GM18951 (cell line): Measurements from ENCODE around the gene BEND7.
"Not testable (repeated sequence)": the region's sequence is repeated elsewhere in the genome, so short reads cannot be mapped to it uniquely, and the experiment has no call there.

ENCODE experiments used
- POLR2A ChIP-seq: IDR thresholded peaks from 4 replicates; pipeline ENCODE4 v1.6.1; 2011; ENCODE audit warnings: mild to moderate bottlenecking; ENCODE audit not compliant: insufficient read length, insufficient read depth; ENCODE audit errors: extremely low read depth
- in situ Hi-C: fragments of 300-500 bp; cut with MboI; formaldehyde crosslinking; loops from one replicate; pipeline ENCODE4 v1.12.0; 2022; ENCODE audit warnings: low sequenced_read_pairs, mixed read lengths, inconsistent platforms; ENCODE audit not compliant: unreplicated experiment

BEND7 gene

GRCh38 chr10:13412894-13413293 lies 115.9 kb downstream of the BEND7 start:
- no peak for TF ChIP-seq POLR2A
- in situ Hi-C loops = no loop called here

- in situ Hi-C loops = no loop called here
- TF ChIP-seq POLR2A = no peak
Measured at GRCh38 chr10:13404791-13405190, 124.0 kb downstream of the BEND7 start.

DNA sequence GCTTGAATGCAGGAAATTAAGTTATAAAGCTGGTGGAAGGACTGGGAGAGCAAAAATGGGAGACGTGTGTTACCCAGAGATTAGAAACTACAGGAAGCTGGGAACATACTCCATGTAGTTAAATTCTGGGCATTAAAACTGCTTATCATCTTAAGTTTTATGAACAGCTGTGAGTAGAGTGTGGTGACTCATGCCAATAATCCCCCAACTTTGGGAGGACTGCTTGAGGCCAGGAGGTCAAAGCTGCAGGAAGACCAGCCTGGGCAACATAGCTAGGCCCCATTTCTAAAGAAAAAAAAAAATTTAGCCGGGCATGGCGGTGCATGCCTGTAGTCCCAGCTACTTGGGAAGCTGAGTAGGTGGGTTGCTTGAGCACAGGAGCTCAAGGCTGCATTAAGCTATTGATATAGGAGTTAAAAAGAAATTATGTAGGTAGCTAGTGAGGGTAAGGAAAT lies 124.5 kb downstream of the BEND7 start:
- in situ Hi-C loops = no loop called here
- no peak for TF ChIP-seq POLR2A

- in situ Hi-C loops = not testable (repeated sequence)
Measured at GRCh38 chr10:13403426-13403825, 125.4 kb downstream of the BEND7 start.

DNA sequence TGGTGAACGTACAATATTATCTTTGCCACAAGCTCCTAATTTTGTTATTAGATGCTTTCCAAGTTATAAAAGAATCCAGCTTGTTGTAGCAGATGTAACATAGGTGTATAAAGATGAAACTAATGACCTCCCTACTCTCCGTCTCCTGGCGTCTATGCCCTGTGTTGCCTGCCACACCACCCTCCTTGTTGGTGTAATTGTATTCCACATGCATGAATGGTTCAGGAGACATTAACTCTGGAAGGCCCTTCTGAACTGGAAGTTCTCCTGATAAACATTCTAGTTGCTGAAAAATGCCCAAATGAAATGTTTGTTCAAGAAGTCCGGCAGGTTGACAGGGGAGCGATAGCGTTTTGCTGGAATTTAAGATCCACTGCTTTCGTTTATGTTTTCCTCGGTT lies 126.8 kb downstream of the BEND7 start:
- in situ Hi-C loops = no loop called here
- no peak for TF ChIP-seq POLR2A

- TF ChIP-seq POLR2A = no peak
Measured at GRCh38 chr10:13401142-13401541, 127.7 kb downstream of the BEND7 start.

GRCh38 chr10:13400196-13400965 lies 128.4 kb downstream of the BEND7 start:
- in situ Hi-C loops = no loop called here
- no peak for TF ChIP-seq POLR2A

More at GRCh38 chr10:13401142-13401541, 127.7 kb downstream of the BEND7 start:
- in situ Hi-C loops = no loop called here

- no peak for TF ChIP-seq POLR2A
- in situ Hi-C loops = no loop called here
Measured at GRCh38 chr10:13399752-13400151, 129.1 kb downstream of the BEND7 start.

GRCh38 chr10:13399236-13399635 lies 129.6 kb downstream of the BEND7 start:
- TF ChIP-seq POLR2A = no peak
- in situ Hi-C loops = no loop called here

GRCh38 chr10:13397052-13397451 lies 131.8 kb downstream of the BEND7 start:
- no peak for TF ChIP-seq POLR2A

GRCh38 chr10:13396369-13396768 lies 132.4 kb downstream of the BEND7 start:
- in situ Hi-C loops = no loop called here
- no peak for TF ChIP-seq POLR2A

More at GRCh38 chr10:13397052-13397451, 131.8 kb downstream of the BEND7 start:
- in situ Hi-C loops = no loop called here

DNA sequence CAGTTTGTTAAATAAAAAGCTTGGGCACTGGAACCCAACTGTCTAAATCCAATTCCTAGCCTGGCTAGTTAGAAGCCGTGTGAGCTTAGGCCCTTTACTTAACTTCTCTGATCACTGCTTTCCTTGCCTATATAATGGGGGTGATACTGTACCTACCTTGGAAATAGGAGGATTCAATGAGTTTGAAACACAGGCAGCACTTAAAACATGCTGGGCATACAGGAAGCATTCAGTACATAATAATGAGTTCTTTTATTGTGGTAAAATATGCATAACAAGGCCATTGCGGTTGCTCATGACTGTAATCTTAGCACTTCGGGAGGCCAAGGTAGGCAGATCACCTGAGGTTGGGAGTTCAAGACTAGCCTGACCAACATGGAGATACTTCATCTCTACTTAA lies 133.3 kb downstream of the BEND7 start:
- in situ Hi-C loops = no loop called here
- no peak for TF ChIP-seq POLR2A

DNA sequence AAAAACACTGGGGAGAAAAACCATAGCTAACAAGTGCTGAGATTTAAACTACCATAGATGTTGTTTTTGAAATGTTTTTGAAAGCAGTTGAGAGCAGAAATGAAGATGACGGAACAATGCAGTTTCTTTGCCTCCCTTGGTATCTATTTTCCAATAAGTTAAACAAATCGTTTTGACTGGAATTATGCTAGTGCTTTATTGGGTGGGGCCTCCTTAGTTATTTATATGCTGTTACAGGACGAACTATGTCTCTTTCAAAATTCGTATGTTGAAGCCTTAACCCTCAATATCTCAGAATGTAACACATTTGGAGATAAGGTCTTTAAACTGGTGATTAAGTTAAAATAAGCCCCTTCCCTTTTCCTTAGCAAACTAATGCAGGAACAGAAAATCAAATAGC lies 135.2 kb downstream of the BEND7 start:
- no peak for TF ChIP-seq POLR2A
- in situ Hi-C loops = no loop called here

DNA sequence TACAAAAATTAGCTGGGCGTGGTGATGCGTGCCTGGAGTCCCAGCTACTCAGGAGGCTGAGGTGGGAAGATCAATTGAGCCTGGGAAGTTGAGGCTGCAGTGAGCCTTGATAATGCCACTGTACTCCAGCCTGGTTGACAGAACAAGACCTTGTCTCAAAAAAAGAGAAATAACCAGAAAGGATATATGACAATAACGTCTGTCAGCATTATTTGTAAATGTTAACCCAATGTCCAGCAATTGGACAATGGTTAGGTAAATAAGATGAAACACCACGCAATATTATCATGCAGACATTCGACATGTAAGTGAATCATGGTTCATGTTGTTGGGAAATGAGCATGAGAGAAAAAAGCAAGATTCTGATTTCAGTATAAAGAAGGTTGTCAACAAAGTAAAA lies 136.1 kb downstream of the BEND7 start:
- no peak for TF ChIP-seq POLR2A
- in situ Hi-C loops = no loop called here
